Epidermal melanocyte (primary cell): ENCODE measurements around the gene IQGAP3.
"Not testable (repeated sequence)": the region's sequence is repeated elsewhere in the genome, so short reads cannot be mapped to it uniquely, and the experiment has no call there.

ENCODE experiments used
- DNase-seq: peaks from one replicate; pipeline ENCODE4 v3.0.0; 2011; ENCODE audit warnings: low spot score; ENCODE audit not compliant: insufficient read length

The IQGAP3 gene

GRCh38 chr1:156592910-156593660 lies 20.7 kb upstream of the IQGAP3 start:
- DNase-seq: no peak

DNA sequence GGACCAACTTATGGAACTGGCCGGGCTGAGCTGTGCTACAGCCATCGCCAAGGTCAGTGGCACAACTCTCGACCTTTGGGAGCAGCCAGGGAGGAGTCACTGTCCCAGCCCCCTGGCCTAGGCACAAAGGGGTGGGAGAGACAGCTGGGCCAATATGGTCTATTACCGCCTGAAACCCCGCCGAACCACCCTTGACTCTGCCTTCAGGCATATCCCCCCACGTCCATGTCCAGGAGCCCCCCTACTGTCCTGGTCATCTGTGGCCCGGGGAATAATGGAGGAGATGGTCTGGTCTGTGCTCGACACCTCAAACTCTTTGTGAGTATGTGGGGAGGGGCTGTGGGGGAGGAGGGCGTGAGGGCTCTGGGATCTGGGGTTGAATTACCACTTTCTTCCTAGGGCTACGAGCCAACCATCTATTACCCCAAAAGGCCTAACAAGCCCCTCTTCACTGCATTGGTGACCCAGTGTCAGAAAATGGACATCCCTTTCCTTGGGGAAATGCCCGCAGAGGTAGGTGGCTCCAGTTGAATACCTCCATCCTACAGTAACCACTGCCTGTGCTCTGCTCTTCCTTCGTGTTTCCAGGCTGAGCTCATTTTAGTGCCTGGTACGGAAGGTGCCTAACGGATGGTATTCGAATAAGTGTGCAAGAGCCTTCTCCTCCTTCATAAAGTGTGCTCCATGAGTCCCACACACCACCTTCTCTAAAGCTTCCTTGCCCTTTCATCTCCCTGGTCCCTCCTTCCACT lies 20.0 kb upstream of the IQGAP3 start:
- DNase-seq: no peak

- DNase-seq: peak; percentile 79
Observed at GRCh38 chr1:156591432-156592157, 19.2 kb upstream of the IQGAP3 start, which contains the start of gene NAXE. TSS of gene NAXE (plus strand) at chr1:156591776. CDS start at chr1:156591805, 29 bp downstream.

- no peak for DNase-seq
Observed at GRCh38 chr1:156591181-156591431, 18.7 kb upstream of the IQGAP3 start.

GRCh38 chr1:156590326-156591180 lies 18.2 kb upstream of the IQGAP3 start:
- DNase-seq: no peak

- no peak for DNase-seq
Observed at GRCh38 chr1:156589546-156589945, 17.2 kb upstream of the IQGAP3 start.

GRCh38 chr1:156587927-156588326 lies 15.6 kb upstream of the IQGAP3 start:
- not testable (repeated sequence) for DNase-seq

DNA sequence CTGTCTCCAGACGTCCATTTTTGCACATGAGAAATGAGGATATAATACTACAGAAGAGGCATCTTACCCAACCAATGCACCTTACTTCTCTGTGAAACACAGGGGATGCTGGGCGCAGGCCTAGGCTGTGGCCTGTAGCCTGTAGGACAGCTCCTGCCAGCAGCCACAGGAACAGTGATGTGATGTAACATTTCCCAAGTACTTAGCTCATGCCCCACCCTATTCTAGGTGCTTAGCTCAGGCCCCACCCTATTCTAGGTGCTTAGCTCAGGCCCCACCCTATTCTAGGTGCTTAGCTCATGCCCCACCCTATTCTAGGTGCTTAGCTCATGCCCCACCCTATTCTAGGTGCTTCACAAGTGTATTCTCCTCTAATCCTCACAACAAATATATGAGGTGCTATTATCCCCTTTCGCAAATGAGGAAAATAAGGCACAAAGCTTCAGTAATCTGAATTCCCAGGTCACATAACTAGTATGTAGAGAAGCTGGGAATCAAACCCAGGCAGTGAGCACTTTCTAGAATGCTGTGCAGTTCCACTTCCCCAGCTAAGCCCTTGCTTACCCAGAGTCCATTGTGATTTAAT lies 14.6 kb upstream of the IQGAP3 start:
- no peak for DNase-seq

DNA sequence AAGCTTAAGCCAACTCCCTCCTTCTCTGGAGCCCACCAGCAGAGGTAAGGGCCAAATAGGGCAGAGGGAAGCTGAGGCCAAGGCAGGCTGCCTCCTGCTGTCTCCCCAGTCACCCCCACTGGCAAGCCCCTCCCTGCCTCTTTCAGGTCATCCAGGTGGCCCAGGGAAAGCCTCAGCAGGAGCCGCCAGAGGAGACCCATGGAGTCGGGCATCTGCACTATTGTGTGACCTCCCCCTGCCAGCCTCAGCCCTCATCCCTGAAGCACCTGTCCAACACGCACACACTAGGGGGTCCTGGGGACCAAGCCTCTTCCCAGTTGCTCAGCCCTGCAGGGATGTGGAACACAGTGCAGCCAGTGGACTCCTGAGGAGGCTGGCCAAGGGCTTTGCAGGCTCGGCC lies 14.0 kb upstream of the IQGAP3 start:
- no peak for DNase-seq

- DNase-seq: no peak
Observed at GRCh38 chr1:156584813-156585212, 12.4 kb upstream of the IQGAP3 start.

DNA sequence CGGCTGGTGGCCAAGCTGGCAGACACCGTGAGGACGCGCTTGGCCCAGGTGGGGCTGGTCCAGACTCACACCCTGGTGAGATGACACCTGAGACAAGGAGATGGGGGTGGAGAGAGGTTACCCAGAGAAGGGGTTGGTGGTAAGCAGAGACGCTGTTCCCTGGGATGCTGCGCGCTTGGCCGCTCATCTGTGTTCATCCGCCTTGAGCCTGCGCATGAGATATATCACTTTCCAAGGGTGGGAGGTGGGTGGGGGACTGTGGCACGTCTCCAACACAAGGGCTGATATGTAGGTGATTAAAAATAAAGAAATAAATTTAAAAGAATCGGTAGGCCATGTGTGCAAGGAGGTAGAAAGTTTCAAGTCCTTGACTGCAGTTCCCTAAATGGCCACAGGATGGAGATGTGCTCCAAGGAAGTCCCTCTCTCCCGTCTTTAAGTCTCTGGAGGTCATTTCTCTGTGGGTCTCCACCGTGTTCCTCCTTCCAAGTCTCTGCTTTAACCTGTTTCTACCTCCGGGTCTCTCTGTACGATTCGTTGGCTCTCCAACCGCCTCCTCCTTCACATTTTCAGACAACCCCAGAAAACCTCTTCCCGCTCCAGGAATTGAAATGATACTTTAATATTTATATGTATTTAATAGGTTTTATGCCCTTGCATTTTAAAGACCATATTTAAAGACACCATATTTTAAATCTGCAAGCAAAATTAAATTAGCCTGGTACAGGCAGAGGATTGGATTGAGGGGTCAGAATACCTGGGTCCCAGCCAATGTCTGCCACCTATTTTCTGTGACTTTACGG lies 11.7 kb upstream of the IQGAP3 start:
- peak; percentile 74 for DNase-seq

- no peak for DNase-seq
Observed at GRCh38 chr1:156582388-156583017, 10.1 kb upstream of the IQGAP3 start.

- DNase-seq: no peak
Observed at GRCh38 chr1:156581661-156582387, 9.5 kb upstream of the IQGAP3 start.

DNA sequence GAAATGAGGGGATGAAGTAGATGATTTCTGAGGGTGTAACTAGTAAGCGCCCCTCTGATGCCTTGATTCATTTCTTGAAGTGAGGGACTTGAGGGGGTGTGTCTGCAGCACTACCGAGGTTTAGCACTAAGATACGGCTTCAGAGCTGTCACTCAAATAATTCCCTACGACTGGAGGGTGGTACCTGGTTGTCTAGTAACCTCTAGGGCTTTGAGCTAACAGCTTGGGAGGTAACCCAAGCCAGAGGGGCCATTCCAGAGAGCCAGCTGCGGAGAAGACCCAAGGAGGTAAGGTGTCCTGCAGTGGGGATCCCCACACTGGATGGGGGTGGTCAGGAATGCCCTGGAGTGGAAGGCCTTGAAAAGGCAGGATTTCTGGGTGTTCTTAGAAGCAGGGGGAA lies 7.1 kb upstream of the IQGAP3 start, which contains the start of gene TTC24:
Gene TTC24 (plus strand): TSS at position 252 of the 400 bp plus-strand sequence. CDS start 1,642 bp downstream, outside the sequence.
- no peak for DNase-seq

DNA sequence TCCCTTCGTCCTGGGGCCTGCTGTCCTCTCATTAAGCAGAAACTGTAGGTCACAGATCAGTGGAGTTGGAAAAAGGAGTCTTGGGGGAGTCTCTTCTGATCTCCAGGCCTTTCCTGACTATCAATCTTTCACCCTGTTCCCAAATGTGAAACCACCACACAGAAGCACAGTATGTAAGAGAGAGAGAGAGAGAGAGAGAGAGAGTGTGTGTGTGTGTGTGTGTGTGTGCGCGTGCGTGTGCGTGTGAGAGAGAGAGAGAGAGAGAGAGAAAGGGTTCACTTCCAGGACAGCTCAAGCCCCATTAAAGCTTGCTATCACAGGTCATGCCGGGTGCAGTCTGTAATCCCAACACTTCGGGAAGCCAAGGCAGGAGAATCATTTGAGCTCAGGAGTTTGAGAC lies 5.7 kb upstream of the IQGAP3 start:
- no peak for DNase-seq

- DNase-seq: no peak
Observed at GRCh38 chr1:156577550-156577949, 5.2 kb upstream of the IQGAP3 start.

DNA sequence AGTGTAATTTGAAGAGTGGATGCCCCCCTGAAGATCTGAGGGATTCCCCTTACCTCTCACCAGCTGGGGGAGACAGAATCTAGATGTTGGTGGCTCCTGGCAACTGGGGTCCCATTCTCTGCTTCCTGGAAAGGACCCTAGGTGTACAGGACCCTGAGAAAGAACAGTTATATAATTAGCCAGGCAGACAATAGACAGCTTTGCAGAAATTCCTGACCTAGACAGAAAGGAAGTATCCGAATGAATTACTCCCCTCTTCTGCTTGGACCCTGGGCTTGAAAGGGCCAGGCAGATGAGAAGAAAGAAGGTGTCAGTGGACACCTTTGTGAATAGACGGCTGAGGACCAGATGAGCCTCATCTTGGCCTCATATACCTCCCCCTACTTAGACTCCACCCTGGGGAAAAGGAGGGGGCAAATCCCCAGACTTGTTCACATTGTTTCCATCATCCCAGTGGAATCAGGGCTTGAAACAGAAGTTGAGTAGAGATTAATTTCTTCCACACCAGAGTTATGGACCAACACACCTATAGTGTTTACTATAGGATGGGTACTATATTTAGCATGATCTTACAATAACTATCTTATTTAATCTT lies 1.8 kb upstream of the IQGAP3 start:
- DNase-seq: no peak

DNA sequence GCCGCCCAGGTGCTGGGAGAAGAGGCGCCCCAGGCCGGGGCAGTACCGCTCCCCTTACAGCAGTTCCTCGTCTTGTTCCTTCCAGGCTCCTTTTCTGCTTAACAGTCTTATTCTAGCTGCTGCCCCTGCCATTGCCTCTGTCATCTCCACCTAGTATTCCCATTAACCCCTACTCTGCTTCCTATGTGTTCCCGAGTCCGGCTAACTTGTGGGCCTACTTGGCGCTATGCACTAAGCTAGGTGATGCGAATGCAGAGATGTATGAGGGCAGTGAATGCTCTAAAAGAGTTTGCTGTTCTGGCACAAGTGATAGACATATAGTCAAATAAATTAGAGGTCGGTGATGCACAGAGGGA lies 276 bp upstream of the IQGAP3 start:
- no peak for DNase-seq
